Activated T-cell treated with anti-CD3 and anti-CD28 coated beads, Interleukin-2, amount 50 U/mL, for 72 hours (primary cell): ENCODE data around the gene PTGR1. TPM values are rescaled to one million over a fixed set of nuclear protein-coding genes. Genes with fewer than 3 reads are reported as not detected.

ENCODE experiments used
- total RNA-seq, 2 donors: library from RNA; stranded (reverse); gene quantifications; one replicate each; pipeline ENCODE4 v1.2.3, GENCODE V29; 2022

Gene PTGR1
- total RNA-seq, 2 donors from 2014 or later, result 1.3 to 3.0 TPM

Other genes starting within 250 kb of the PTGR1 start
- 100 to 1,000 TPM; 100 to 118 TPM for gene ECPAS, start 115.3 kb downstream of the PTGR1 start, total RNA-seq
- 1 to 10 TPM; 2.0 to 3.4 TPM for gene ZNF483, start 74.5 kb downstream of the PTGR1 start, total RNA-seq
- gene DNAJC25, start 31.7 kb upstream of the PTGR1 start, total RNA-seq, result 1 to 10 TPM; 3.6 to 5.4 TPM
- gene GNG10, start 62.0 kb upstream of the PTGR1 start, total RNA-seq, result 10 to 100 TPM; 17.2 to 24.7 TPM
- not detected for gene SHOC1, start 195.3 kb upstream of the PTGR1 start, total RNA-seq